Upper lobe of left lung (tissue), 6 donors: ENCODE measurements around the gene SBF2. TPM values are rescaled to one million over a fixed set of nuclear protein-coding genes. Genes with fewer than 3 reads are reported as not detected.

Experiments
- ATAC-seq, 2 donors: fragments of 200-7000 bp; cut with Tn5 transposase; one replicate each; pipeline ENCODE4 v1.9.1; 2022; ENCODE audit warnings: mild to moderate bottlenecking in 2 of 2, moderate library complexity in 2 of 2; ENCODE audit not compliant: low FRiP score in 2 of 2
- DNase-seq, 2 donors: peaks; one replicate each; pipeline ENCODE4 v3.0.0-alpha.2; 2019 to 2020
- H3K27ac ChIP-seq, 4 donors: fragments of 200-600 bp; sonication (generic); one replicate each; pipeline ENCODE4 v1.5.1; 2016 to 2019
- H3K27me3 ChIP-seq, 4 donors: fragments of 200-600 bp; sonication (generic); one replicate each; pipeline ENCODE4 v1.5.1; 2017 to 2019
- H3K36me3 ChIP-seq, 4 donors: fragments of 200-600 bp; sonication (generic); one replicate each; pipeline ENCODE4 v1.5.1; 2016 to 2019
- H3K4me1 ChIP-seq, 4 donors: fragments of 200-600 bp; sonication (generic); one replicate each; pipeline ENCODE4 v1.5.1; 2018 to 2019
- H3K4me3 ChIP-seq, 4 donors: fragments of 200-600 bp; sonication (generic); one replicate each; pipeline ENCODE4 v1.5.1; 2017 to 2019; ENCODE audit warnings: mild to moderate bottlenecking in 2 of 4, moderate library complexity in 1 of 4
- H3K9me3 ChIP-seq, 4 donors: fragments of 200-600 bp; sonication (generic); one replicate each; pipeline ENCODE4 v1.5.1; 2018 to 2019
- CTCF ChIP-seq, 6 experiments: fragments of 450-650 bp in 4 of 6; fragments of 200-600 bp in 2 of 6; sonication (generic) in 2 of 6; IDR thresholded peaks; one replicate each; pipeline ENCODE4 v1.5.1; 2016 to 2019; ENCODE audit warnings: antibody characterized with exemption in 6 of 6
- EP300 ChIP-seq, 4 donors: sonication (generic); formaldehyde crosslinking; IDR thresholded peaks; one replicate each; pipeline ENCODE4 v1.5.1; 2017; ENCODE audit warnings: antibody characterized with exemption in 4 of 4, control low read depth in 2 of 4
- POLR2A ChIP-seq, 4 donors: fragments of 450-650 bp; IDR thresholded peaks; one replicate each; pipeline ENCODE4 v1.5.1; 2016 to 2017; ENCODE audit warnings: antibody characterized with exemption in 4 of 4, mild to moderate bottlenecking in 2 of 4
- POLR2AphosphoS5 ChIP-seq, 2 donors: sonication (generic); formaldehyde crosslinking; IDR thresholded peaks; one replicate each; pipeline ENCODE4 v1.5.1; 2017; ENCODE audit warnings: antibody characterized with exemption in 2 of 2
- WGBS, 2 donors: methylation state at CpG; one replicate each; pipeline ENCODE4 v1.1.5; 2017 to 2018; 5-methylcytosine and 5-hydroxymethylcytosine counted together
- total RNA-seq, 6 donors: library from RNA; depleted of rRNA in 4 of 6; stranded (reverse); fragments of >200 nt in 4 of 6; gene quantifications; one replicate each; pipeline versions ENCODE4 v1.1.0 to v1.2.1, GENCODE V29; 2016 to 2021
- donor health status: DM: no; HTN: no; CAD: no; lungs with moderate emphysema.
- donor health status: DM: no; HTN: yes; CAD: no; lungs with severe emphysema.

SBF2 gene
- total RNA-seq, 6 donors from 2014 or later = 22.2 to 54.5 (median 41.2) TPM

GRCh38 chr11:10303558-10304363 lies 9.7 kb upstream of the SBF2 start:
- WGBS, 2 donors = 18 to 19% methylated on average over 16 to 29 of the region's 29 CpGs
- Histone ChIP-seq H3K9me3 (no peaks in the 10 kb centered on the region), H3K27ac (peak overlapping the region; percentile 85 to 92 (median 86)), H3K36me3 (peaks cover 0 to 7% (median 0%) of the 10 kb centered on the region in 4 donors), H3K4me3 (peak overlapping the region; percentile 41 to 80 (median 58)), H3K27me3 (peaks cover 0 to 8% (median 2%) of the 10 kb centered on the region in 4 donors), H3K4me1 (peaks cover 35 to 68% (median 63%) of the 10 kb centered on the region in 4 donors)
- ATAC-seq = peak in 1 of 2 donors; percentile 20
- peak; percentile 66 to 86 for DNase-seq
- TF ChIP-seq CTCF (IDR thresholded peaks at IDR 0.05) (no peak), POLR2A (IDR thresholded peaks at IDR 0.05) (peak in 1 of 4 donors; percentile 60), EP300 (IDR thresholded peaks at IDR 0.05) (peak in 1 of 4 donors; percentile 12), POLR2AphosphoS5 (IDR thresholded peaks at IDR 0.05) (peak; percentile 11 to 43)

- Histone ChIP-seq H3K27me3 (peaks cover 0 to 8% (median 2%) of the 10 kb centered on the region in 4 donors), H3K36me3 (peaks cover 0 to 7% (median 0%) of the 10 kb centered on the region in 4 donors), H3K4me3 (peak overlapping the region; percentile 41 to 80 (median 58)), H3K27ac (peak overlapping the region; percentile 85 to 92 (median 86)), H3K9me3 (no peaks in the 10 kb centered on the region), H3K4me1 (peaks cover 26 to 68% (median 57%) of the 10 kb centered on the region in 4 donors)
- peak; percentile 45 to 72 for ATAC-seq
- 1 to 2% methylated on average over 15 to 52 of the region's 56 CpGs for WGBS, 2 donors
- TF ChIP-seq POLR2A (IDR thresholded peaks at IDR 0.05) (peak in 3 of 4 donors; percentile 31 to 63 (median 57)), POLR2AphosphoS5 (IDR thresholded peaks at IDR 0.05) (peak; percentile 75 to 88), EP300 (IDR thresholded peaks at IDR 0.05) (peak in 1 of 4 donors; percentile 63), CTCF (IDR thresholded peaks at IDR 0.05) (peak in 1 of 6 experiments; percentile 21)
- DNase-seq = peak; percentile 93
Measured at GRCh38 chr11:10302744-10303557, 8.9 kb upstream of the SBF2 start.

GRCh38 chr11:10302359-10302743 lies 8.3 kb upstream of the SBF2 start:
- Histone ChIP-seq H3K4me1 (peaks cover 21 to 66% (median 53%) of the 10 kb centered on the region in 4 donors), H3K9me3 (no peaks in the 10 kb centered on the region), H3K27ac (peak overlapping the region; percentile 85 to 92 (median 86)), H3K4me3 (peak overlapping the region; percentile 41 to 80 (median 58)), H3K36me3 (peaks cover 0 to 7% (median 0%) of the 10 kb centered on the region in 4 donors), H3K27me3 (peaks cover 0 to 7% (median 2%) of the 10 kb centered on the region in 4 donors)
- DNase-seq (peak; percentile 64 to 71), ATAC-seq (peak; percentile 0 to 58)
- WGBS, 2 donors = 22 to 49% methylated on average over 5 to 10 of the region's 10 CpGs
- no peak for TF ChIP-seq EP300 (IDR thresholded peaks at IDR 0.05)
- TF ChIP-seq POLR2A (IDR thresholded peaks at IDR 0.05) = no peak
- no peak for TF ChIP-seq CTCF (IDR thresholded peaks at IDR 0.05)
- no peak for TF ChIP-seq POLR2AphosphoS5 (IDR thresholded peaks at IDR 0.05)

GRCh38 chr11:10301656-10302358 lies 7.8 kb upstream of the SBF2 start:
- Histone ChIP-seq H3K27me3 (peaks cover 0 to 5% (median 2%) of the 10 kb centered on the region in 4 donors), H3K27ac (peak overlapping the region; percentile 85 to 92 (median 86)), H3K4me1 (peaks cover 21 to 60% (median 48%) of the 10 kb centered on the region in 4 donors), H3K4me3 (peak overlapping the region in 3 of 4 donors; percentile 48 to 80 (median 68)), H3K36me3 (peaks cover 0 to 7% (median 0%) of the 10 kb centered on the region in 4 donors), H3K9me3 (no peaks in the 10 kb centered on the region)
- ATAC-seq = no peak
- WGBS, 2 donors = 27 to 35% methylated on average over 9 of the region's 9 CpGs
- TF ChIP-seq POLR2A (IDR thresholded peaks at IDR 0.05) = no peak
- no peak for TF ChIP-seq EP300 (IDR thresholded peaks at IDR 0.05)
- no peak for TF ChIP-seq POLR2AphosphoS5 (IDR thresholded peaks at IDR 0.05)
- no peak for TF ChIP-seq CTCF (IDR thresholded peaks at IDR 0.05)
- DNase-seq = no peak
